ENCODE data around the gene ZFYVE27. TPM values are rescaled to one million over a fixed set of nuclear protein-coding genes. Genes with fewer than 3 reads are reported as not detected.
A peak's percentile ranks its signal among the peaks of the same experiment; 100 is the strongest.

ZFYVE27 gene
- total RNA-seq, 1 experiment from 2014 or later = 12.3 TPM

GRCh38 chr10:97744405-97745035 is 7.6 kb downstream of the ZFYVE27 start:
- no peak for DNase-seq (ENCODE audit: low read depth)

GRCh38 chr10:97747573-97747972 is 10.6 kb downstream of the ZFYVE27 start:
- no peak for DNase-seq (ENCODE audit: low read depth)

DNA sequence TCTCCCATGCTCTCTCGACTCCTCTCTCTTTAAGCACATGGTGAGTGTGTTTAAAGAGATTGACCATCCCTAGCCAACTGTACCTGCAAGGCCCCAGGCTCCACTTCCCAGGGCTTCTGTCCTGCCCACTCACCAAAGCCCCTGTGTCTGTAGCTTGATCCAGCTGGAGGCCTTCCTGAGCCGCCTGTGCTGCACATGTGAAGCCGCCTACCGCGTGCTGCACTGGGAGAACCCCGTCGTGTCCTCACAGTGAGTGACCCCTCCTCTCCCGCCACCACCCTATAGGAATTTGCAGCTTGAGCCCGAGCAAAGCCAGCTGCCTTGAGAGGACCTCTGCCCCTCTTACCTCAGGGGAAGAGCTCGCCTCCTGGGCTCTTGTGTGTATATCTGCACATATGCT is 11.2 kb downstream of the ZFYVE27 start:
- no peak for DNase-seq (ENCODE audit: low read depth)

DNA sequence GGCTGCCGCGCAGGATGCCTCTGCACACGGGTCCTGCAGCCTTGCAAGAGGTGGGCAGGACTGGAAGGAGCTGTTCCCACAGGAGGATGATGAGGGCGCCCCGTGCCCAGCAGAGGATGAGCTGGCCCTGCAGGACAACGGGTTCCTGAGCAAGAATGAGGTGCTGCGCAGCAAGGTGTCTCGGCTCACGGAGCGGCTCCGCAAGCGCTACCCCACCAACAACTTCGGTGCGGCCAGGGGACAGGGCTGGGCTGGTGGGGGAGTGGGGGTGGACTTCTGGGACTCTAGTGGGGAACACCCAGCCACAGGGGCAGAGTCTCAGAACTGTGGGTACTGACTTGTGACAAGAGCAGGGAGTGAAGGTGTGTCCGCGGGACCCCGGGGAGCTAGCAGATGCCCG is 16.0 kb downstream of the ZFYVE27 start:
- no peak for DNase-seq (ENCODE audit: low read depth)

DNA sequence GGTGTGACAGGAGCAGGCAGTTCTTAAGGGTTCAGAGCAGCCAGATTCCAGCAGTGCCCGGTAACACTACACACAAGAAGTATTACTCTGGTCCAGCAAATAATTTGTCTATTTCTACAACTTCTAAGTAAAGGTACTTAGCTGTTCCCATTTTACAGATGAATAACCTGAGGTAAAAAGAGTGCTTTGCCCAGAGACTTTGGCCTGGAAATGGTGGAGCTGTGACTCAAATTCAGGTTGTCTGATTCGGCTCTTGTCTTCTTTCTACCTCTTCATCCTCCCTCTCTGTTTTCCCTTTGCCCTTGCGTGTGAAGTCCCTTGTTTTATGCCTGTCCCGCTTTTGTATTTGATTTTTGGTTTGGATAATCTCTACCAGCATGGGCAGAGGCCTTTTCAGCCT is 17.8 kb downstream of the ZFYVE27 start:
- no peak for DNase-seq (ENCODE audit: low read depth)

GRCh38 chr10:97755718-97756117 is 18.8 kb downstream of the ZFYVE27 start:
- no peak for DNase-seq (ENCODE audit: low read depth)

DNA sequence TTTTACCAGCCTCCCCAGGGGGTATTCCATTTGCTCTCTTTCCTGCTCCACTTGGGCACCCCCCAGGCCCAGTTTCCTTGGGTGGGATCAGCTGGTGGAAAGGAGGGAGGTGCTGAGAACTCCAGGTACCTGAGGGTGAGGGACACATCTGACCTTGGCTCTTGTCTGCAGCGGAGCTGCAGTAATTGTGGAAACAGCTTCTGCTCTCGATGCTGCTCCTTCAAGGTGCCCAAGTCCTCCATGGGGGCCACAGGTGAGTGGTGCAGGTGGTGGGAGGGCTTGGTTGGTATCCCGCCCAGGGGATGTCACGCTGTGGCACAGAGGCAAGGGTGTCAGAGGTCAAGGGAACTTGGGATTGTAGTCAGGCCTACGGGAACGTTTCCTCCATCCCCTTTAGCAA is 20.5 kb downstream of the ZFYVE27 start:
- DNase-seq (ENCODE audit: low read depth) = no peak

DNA sequence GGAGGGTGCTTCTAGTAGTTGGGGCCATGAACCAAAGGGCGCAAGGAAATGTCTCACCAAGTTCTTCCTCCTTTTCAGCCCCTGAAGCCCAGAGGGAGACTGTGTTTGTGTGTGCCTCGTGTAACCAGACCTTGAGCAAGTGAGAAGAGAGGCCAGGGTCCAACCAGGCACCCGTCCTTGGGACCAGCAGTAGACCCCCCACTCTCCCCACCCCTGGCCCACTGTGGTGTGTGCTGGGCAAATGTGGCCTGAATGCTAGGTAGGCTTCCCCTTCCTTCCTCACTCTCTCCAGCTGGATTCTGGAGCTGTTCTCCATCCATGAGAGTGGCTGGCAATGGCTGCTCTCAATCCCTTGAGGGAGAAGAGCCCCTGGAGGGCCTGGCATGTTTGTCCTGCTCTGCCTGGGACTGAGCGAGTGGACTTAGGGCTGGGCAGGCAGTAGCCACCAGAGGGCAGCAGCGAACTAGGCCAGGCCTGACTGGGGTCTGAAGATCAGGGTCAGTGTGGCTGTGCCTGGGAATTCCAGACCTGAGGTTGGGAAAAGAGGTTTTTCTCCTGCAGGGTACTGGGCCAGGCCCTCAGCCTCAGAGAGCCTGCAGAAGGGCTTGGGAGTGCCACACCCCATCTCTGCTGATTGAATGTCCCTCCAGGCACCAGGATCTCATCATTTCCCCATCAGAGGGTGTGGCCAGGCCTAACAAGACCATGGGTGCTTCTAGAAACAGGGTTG is 22.4 kb downstream of the ZFYVE27 start:
- peak; percentile 75 for DNase-seq (ENCODE audit: low read depth)

DNA sequence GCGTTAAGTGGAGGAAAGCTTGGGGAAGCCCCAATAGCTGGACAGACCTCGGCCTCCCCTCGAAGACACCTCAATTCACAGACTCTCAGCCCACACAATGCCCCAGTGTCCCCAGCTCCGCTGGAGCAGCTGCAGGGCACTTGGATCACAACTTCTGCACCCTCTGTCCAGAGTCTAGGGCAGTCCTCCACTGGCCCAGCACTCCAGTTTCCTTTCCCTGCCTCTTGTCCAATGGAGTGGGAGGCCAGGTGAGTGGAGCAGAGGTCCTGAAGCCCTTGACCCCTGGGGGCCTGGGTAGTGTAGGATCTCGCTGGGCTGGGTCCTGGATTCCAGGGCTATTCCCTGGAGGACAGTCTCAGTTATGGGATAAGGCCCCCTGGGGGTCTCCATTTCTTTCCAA is 23.0 kb downstream of the ZFYVE27 start:
- no peak for DNase-seq (ENCODE audit: low read depth)

DNA sequence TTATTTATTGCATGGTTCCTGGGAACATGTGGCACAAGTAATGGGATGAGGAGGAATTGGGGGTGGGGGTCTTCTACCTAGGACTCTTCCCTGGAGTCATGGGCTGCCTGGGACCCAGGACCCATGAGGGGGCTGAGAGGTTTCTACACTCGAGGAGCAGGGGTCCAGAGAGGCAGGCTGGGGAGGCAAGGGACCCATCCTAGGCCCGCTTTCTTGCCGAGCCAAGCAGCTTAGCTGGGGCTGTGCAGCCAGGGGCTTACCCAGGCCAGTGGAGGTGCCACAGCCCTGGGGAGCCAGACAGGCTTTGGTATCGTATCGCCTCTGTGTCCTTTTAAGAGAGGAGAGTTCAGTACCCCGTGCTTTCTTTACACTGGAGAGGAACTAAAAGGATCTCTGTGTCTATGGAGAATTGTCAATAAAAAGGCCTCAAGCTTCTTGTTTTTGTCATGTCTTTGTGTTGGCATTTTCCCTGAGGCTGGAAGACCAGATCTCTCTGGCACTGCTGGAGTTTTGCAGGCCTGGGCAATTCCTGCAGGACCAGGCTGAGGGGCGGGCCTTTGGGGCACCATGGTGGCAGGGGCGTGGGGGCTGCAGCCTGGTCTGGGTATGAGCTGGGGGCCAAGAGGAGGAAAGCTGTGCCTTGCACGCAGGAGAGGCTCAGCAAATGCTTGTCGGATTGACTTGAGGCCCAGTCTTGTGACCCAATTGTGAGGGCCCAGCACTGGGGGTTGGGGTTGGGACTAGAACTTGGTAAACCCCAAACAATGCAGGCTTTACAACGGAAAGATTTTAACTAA is 23.7 kb downstream of the ZFYVE27 start:
- DNase-seq (ENCODE audit: low read depth) = no peak

DNA sequence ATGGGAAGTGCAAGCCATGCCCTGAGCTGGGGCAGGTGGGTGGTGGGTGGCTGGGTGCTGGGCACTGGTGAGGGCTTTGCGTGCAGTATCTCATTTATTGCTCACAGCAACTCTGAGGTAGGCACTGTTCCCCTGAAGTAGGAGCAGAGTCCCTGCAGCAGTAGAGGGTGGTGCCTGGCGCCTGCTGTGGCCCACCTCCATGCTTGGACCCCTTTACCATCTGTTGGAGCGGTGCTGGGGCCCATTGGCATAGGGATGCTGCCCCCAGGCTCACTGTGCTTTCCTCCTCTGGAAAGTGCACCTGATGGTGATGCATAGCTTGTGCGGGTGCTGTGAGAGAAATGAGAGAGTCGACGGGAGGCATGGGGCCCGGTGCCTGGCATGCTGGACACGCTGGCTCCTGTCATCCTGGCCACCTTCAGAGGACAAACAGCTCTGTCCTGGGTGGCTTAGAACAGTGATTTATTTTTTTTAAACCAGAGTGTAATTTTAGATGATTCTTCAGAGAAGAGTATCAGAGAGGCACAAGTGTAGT is 24.5 kb downstream of the ZFYVE27 start:
- no peak for DNase-seq (ENCODE audit: low read depth)

DNA sequence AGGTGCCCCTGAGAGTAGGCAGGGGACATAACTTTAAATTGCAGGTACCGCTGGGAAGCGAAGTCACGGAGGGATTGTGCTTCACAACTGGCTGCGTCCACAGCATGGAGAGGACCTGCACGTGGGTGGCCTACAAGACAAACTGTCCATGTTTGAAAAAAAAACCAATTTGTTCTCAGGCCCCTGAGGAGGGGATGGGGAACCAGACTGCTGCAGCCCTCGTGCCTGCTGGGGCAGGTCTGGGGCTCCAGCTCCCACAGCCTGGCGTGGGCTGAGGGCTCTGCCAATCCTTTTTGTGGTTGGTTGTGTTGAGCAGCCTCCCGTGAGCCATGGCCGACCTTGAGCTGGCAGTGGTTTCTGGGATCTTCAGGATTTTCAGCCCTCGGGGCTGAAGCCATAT is 25.1 kb downstream of the ZFYVE27 start:
- DNase-seq (ENCODE audit: low read depth) = no peak

- DNase-seq (ENCODE audit: low read depth) = no peak
Measured at GRCh38 chr10:97762816-97763215, 25.9 kb downstream of the ZFYVE27 start.

DNA sequence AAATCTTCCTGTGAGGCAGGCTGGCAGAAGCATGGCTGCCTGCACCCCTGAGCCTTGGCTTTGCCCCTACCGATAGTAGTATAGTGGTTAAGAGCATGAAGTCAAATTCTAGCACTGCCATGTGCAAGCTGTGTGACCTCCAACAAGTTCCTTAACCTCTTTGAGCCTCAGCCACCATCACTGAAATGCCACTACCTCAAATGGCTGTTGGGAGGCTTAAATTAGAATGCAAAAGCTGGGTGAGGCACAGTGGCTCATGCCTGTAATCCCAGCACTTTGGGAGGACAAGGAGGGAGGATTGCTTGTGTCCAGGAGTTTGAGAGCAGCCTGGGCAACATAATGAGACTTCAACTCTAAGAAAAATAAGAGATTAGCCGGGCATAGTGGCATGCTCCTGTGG is 26.5 kb downstream of the ZFYVE27 start:
- no peak for DNase-seq (ENCODE audit: low read depth)

- no peak for DNase-seq (ENCODE audit: low read depth)
Measured at GRCh38 chr10:97763947-97764346, 27.0 kb downstream of the ZFYVE27 start.

DNA sequence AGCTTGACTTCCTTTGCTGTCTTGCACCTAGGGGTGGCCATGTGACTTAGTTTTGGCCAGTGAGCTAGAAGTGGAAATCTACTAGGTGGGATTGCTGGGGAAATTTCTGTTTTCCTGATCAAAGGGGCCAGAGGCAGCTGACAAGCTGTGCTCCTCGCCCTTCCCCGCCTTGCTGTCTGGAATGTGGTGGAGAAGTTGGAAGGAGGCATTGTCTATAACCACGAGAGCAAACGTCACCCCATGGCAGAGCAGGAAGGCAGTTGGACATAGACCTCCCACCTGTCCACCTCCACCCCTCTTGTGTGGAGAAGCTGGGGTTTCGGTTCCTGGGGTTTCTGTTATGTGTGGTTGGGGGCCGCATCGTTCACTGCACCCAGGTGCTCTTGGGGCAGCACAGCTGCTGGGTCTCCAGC is 27.6 kb downstream of the ZFYVE27 start:
- no peak for DNase-seq (ENCODE audit: low read depth)

DNA sequence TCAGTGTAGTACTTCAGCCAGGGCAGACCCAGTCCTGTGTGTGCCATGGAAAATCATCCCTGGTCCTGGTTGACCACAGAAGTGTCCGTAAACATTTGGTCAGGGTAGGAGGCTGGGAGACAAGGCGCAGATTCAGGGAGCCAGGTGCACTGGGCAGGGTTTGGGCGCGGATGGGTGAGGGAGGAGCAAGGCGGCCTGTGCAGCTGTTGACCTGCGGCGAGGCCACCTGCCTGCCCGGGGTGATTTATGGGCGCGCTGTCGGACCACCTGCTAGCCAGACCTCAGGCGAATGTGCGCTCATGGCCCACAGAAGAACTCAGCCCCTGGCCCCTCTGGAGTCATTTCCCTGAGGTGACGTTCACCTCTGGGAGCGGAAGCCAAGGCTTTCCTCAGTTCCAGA is 28.3 kb downstream of the ZFYVE27 start:
- no peak for DNase-seq (ENCODE audit: low read depth)

GRCh38 chr10:97766106-97766810 is 29.3 kb downstream of the ZFYVE27 start:
- no peak for DNase-seq (ENCODE audit: low read depth)

- DNase-seq (ENCODE audit: low read depth) = no peak
Measured at GRCh38 chr10:97766996-97767924, 30.3 kb downstream of the ZFYVE27 start.
